Measurements from ENCODE around the gene TMEM175.
"Not testable (repeated sequence)": the region's sequence is repeated elsewhere in the genome, so short reads cannot be mapped to it uniquely, and the experiment has no call there.

The TMEM175 gene

GRCh38 chr4:971666-972500 lies 39.6 kb downstream of the TMEM175 start:
- no peak overlapping the region for H3K4me3 ChIP-seq (ENCODE audit: low read depth, low read length)
- TF ChIP-seq, protein P1, sequence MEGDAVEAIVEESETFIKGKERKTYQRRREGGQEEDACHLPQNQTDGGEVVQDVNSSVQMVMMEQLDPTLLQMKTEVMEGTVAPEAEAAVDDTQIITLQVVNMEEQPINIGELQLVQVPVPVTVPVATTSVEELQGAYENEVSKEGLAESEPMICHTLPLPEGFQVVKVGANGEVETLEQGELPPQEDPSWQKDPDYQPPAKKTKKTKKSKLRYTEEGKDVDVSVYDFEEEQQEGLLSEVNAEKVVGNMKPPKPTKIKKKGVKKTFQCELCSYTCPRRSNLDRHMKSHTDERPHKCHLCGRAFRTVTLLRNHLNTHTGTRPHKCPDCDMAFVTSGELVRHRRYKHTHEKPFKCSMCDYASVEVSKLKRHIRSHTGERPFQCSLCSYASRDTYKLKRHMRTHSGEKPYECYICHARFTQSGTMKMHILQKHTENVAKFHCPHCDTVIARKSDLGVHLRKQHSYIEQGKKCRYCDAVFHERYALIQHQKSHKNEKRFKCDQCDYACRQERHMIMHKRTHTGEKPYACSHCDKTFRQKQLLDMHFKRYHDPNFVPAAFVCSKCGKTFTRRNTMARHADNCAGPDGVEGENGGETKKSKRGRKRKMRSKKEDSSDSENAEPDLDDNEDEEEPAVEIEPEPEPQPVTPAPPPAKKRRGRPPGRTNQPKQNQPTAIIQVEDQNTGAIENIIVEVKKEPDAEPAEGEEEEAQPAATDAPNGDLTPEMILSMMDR (IDR thresholded peaks at IDR 0.05; ENCODE audit: insufficient read depth, low read depth, low read length, missing control alignments): no peak
- no peak for DNase-seq (ENCODE audit: low read depth)

DNA sequence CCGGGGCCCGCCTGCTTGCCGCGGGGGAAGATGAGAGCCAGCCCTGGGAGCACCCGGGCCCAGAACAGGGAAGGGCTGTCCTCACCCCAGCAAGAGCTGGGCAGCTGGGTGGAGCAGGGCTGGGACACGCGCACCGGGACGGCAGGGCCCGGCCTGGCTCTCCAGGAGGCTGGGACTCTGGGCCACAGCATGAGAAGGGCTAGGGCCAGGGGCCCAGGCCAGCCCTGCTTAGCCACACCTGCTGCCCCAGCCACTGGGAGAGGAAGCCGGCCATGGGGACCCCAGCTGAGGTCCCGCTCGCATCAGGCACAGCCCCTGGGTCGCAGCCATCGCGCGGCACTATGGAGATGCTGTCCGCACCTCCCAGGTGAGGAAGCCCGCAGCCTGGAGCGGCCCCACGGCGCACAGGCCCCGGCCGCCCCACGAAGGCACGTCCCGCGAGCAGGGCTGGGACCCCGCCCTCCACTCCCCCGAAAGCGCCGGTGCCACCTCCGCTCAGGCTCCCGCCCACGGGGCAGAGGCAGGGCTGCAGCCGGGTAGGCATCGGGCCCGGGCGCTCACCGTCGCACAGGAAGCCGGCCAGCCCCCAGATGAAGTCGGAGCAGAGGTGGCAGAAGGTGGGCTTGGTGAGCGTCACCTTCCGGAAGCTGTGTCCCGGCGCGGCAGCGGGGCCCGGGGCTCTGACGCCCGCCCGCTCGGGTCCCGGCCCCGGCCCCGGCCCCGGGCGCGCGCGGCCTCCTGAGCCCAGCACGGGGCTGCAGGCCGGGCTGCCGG lies 40.6 kb downstream of the TMEM175 start:
- DNase-seq (ENCODE audit: low read depth): peak; percentile 46

DNA sequence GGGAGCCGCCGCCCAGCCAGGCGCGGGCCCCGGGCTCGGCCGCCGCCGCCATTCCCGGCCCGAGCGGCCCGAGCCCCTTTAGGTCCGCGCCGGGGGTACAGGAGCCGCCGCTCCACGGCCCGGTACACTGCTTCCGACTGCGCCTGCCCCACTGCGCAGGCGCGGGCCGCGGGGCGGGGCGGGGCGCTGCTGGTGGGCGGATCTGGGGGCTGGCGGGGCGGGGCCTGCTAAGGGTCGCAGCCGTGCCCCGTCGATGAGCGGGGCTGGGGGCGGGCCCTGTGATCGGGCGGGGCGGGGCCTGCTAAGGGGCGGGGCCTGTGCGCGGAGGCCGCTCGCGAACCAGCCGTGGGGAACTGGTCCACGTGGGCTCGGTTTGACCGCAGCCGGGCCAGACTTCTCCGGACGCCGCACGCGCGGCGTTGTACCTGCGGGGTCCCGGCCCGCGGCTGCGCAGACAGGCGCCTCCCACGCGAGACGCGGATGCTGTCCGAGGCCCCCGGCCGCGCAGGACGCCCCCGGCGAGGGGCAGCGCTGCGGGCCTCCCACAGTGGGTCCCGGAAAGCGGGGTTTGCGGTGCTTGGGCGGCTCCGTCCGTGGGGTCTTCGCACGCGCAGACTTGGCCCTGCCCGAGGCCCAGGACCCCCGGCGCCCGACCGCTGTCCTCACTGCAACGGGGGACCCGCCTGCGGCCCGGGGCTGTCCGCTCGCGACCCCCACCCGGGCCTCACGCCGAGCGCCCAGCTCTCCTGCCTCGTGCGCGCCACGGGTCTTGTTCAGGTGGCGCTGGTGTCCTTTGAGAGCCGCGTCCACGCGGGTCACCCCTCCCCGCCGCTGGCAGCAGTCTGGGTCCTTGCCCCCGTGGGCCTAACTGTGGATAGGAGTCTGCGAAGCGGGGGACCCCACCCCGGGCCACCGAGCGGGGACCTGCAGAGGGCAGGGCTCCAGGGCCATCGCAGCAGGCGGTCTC lies 41.5 kb downstream of the TMEM175 start, which contains the start of gene DGKQ:
Gene DGKQ (minus strand): TSS at position 139 of the 967 bp plus-strand sequence. CDS start 87 bp downstream, at position 52.
- H3K4me3 ChIP-seq (ENCODE audit: low read depth, low read length): peak within 1 kb of the TSS; percentile 72
- peak; percentile 90 for DNase-seq (ENCODE audit: low read depth)
- TF ChIP-seq, protein P1 (IDR thresholded peaks at IDR 0.05; ENCODE audit: insufficient read depth, low read depth, low read length, missing control alignments): no peak

More for the DNA sequence above, 40.6 kb downstream of the TMEM175 start:
- TF ChIP-seq, protein P1 (IDR thresholded peaks at IDR 0.05; ENCODE audit: insufficient read depth, low read depth, low read length, missing control alignments): no peak
- peak overlapping the region; percentile 72 for H3K4me3 ChIP-seq (ENCODE audit: low read depth, low read length)

GRCh38 chr4:974668-975067 lies 42.4 kb downstream of the TMEM175 start:
- TF ChIP-seq, protein P1 (IDR thresholded peaks at IDR 0.05; ENCODE audit: insufficient read depth, low read depth, low read length, missing control alignments): no peak
- H3K4me3 ChIP-seq (ENCODE audit: low read depth, low read length): no peak overlapping the region
- DNase-seq (ENCODE audit: low read depth): no peak

DNA sequence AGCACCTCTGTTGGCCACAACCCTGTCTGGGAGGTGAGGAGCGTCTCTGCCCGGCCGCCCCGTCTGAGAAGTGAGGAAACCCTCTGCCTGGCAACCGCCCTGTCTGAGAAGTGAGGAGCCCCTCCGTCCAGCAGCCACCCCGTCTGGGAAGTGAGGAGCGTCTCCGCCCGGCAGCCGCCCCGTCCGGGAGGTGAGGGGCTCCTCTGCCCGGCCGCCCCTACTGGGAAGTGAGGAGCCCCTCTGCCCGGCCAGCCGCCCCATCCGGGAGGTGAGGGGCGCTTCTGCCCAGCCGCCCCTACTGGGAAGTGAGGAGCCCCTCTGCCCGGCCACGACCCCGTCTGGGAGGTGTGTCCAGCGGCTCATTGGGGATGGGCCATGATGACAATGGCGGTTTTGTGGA lies 43.8 kb downstream of the TMEM175 start:
- H3K4me3 ChIP-seq (ENCODE audit: low read depth, low read length); DNase-seq (ENCODE audit: low read depth): not testable (repeated sequence)

GRCh38 chr4:978957-979701 lies 46.9 kb downstream of the TMEM175 start:
- TF ChIP-seq, protein P1 (IDR thresholded peaks at IDR 0.05; ENCODE audit: insufficient read depth, low read depth, low read length, missing control alignments): no peak
- DNase-seq (ENCODE audit: low read depth): no peak
- no peak overlapping the region for H3K4me3 ChIP-seq (ENCODE audit: low read depth, low read length)

Measured in GM12865 (cell line).